ENCODE results near the gene ENHO.
"Not testable (repeated sequence)": the region's sequence is repeated elsewhere in the genome, so short reads cannot be mapped to it uniquely, and the experiment has no call there.

Gene ENHO

DNA sequence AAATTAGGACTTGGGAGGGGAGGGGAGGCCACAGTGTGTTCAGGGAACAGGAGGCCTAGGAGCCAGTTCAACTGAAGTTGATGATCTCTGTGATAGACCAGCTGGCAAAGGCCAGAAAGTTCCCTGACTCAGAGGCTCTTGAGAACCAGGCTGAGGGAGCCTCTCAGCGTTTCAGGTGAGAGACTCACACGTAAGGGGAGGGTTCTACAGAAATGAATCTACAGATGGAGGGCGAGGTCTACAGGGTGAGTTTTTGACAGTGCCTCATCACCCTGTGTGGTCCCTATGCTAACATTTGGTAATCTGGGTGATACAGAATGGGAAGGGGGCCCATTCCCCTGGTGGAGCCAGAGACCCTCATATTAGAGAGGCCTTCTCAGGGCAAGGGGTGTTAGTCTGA is 32.0 kb downstream of the ENHO start:
- H3K36me3 Mint-ChIP-seq, result no peaks in the 10 kb centered on the region
- H3K4me3 Mint-ChIP-seq, result no peak overlapping the region
- no peaks in the 10 kb centered on the region for H3K4me1 Mint-ChIP-seq

DNA sequence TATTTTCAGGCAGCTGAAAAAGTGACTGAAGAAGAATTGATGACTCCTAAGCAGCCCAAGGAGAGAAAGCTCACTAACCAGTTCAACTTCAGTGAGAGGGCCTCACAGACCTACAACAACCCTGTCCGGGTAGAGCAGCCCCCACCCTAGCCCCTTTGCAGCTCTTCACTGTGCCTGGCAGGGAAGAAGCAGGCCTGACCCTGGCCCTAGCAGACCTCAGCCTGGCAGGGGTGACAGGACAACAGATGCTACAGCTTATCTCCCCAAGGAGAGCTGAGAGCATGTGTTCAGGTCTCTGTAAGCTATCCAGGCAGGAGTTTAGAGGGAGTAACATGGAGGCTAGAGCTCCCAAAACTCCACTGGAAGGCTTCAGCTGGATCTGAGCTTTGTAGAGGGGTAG is 32.4 kb downstream of the ENHO start:
- Mint-ChIP-seq H3K4me3 (no peak overlapping the region), H3K36me3 (no peaks in the 10 kb centered on the region), H3K27ac (no peak overlapping the region), H3K4me1 (no peaks in the 10 kb centered on the region), H3K27me3 (peaks cover 8% of the 10 kb centered on the region), H3K9me3 (no peaks in the 10 kb centered on the region)

More for the DNA sequence above, 32.0 kb downstream of the ENHO start:
- Mint-ChIP-seq H3K9me3 (no peaks in the 10 kb centered on the region), H3K27ac (no peak overlapping the region), H3K27me3 (peaks cover 8% of the 10 kb centered on the region)

- peaks cover 3% of the 10 kb centered on the region for H3K27me3 Mint-ChIP-seq
- no peaks in the 10 kb centered on the region for H3K36me3 Mint-ChIP-seq
- no peaks in the 10 kb centered on the region for H3K9me3 Mint-ChIP-seq
- no peak overlapping the region for H3K27ac Mint-ChIP-seq
- no peaks in the 10 kb centered on the region for H3K4me1 Mint-ChIP-seq
- no peak overlapping the region for H3K4me3 Mint-ChIP-seq
Measured at GRCh38 chr9:34486572-34486971, 36.2 kb downstream of the ENHO start.

- no peak overlapping the region for H3K4me3 Mint-ChIP-seq
- H3K4me1 Mint-ChIP-seq, result no peaks in the 10 kb centered on the region
- H3K36me3 Mint-ChIP-seq, result no peaks in the 10 kb centered on the region
- peaks cover 3% of the 10 kb centered on the region for H3K27me3 Mint-ChIP-seq
- no peak overlapping the region for H3K27ac Mint-ChIP-seq
- H3K9me3 Mint-ChIP-seq, result no peaks in the 10 kb centered on the region
Measured at GRCh38 chr9:34485822-34486221, 37.0 kb downstream of the ENHO start.

- H3K36me3 Mint-ChIP-seq, result no peaks in the 10 kb centered on the region
- H3K4me1 Mint-ChIP-seq, result no peaks in the 10 kb centered on the region
- no peaks in the 10 kb centered on the region for H3K9me3 Mint-ChIP-seq
- H3K4me3 Mint-ChIP-seq, result no peak overlapping the region
- no peak overlapping the region for H3K27ac Mint-ChIP-seq
- H3K27me3 Mint-ChIP-seq, result peaks cover 3% of the 10 kb centered on the region
Measured at GRCh38 chr9:34484678-34485077, 38.1 kb downstream of the ENHO start.

- not testable (repeated sequence) for H3K9me3 Mint-ChIP-seq, H3K4me1 Mint-ChIP-seq, H3K27me3 Mint-ChIP-seq, H3K36me3 Mint-ChIP-seq, H3K27ac Mint-ChIP-seq, H3K4me3 Mint-ChIP-seq
Measured at GRCh38 chr9:34482746-34483145, 40.0 kb downstream of the ENHO start.

DNA sequence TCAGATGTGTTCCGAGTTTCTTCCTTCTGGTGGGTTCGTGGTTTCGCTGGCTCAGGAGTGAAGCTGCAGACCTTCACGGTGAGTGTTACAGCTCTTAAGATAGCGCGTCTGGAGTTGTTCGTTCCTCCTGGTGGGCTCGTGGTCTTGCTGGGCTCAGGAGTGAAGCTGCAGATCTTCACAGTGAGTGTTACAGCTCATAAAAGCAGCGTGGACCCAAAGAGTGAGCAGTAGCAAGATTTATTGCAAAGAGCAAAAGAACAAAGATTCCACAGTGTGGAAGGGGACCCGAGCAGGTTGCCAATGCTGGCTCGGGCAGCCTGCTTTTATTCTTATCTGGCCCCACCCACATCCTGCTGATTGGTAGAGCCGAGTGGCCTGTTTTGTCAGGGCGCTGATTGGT is 41.2 kb downstream of the ENHO start:
- not testable (repeated sequence) for H3K27me3 Mint-ChIP-seq, H3K27ac Mint-ChIP-seq, H3K4me3 Mint-ChIP-seq, H3K36me3 Mint-ChIP-seq, H3K4me1 Mint-ChIP-seq, H3K9me3 Mint-ChIP-seq

- no peak overlapping the region for H3K27ac Mint-ChIP-seq
- H3K4me3 Mint-ChIP-seq, result no peak overlapping the region
- no peaks in the 10 kb centered on the region for H3K36me3 Mint-ChIP-seq
- no peaks in the 10 kb centered on the region for H3K9me3 Mint-ChIP-seq
- no peaks in the 10 kb centered on the region for H3K4me1 Mint-ChIP-seq
- H3K27me3 Mint-ChIP-seq, result peaks cover 5% of the 10 kb centered on the region
Measured at GRCh38 chr9:34479431-34479866, 43.3 kb downstream of the ENHO start.

GRCh38 chr9:34477541-34477940 is 45.2 kb downstream of the ENHO start:
- H3K36me3 Mint-ChIP-seq, result no peaks in the 10 kb centered on the region
- H3K27ac Mint-ChIP-seq, result no peak overlapping the region
- no peak overlapping the region for H3K4me3 Mint-ChIP-seq
- H3K4me1 Mint-ChIP-seq, result no peaks in the 10 kb centered on the region
- peaks cover 5% of the 10 kb centered on the region for H3K27me3 Mint-ChIP-seq
- H3K9me3 Mint-ChIP-seq, result no peaks in the 10 kb centered on the region

- Mint-ChIP-seq H3K4me1 (no peaks in the 10 kb centered on the region), H3K4me3 (no peak overlapping the region), H3K27ac (no peak overlapping the region), H3K36me3 (no peaks in the 10 kb centered on the region), H3K27me3 (peaks cover 5% of the 10 kb centered on the region), H3K9me3 (no peaks in the 10 kb centered on the region)
Measured at GRCh38 chr9:34475097-34475496, 47.7 kb downstream of the ENHO start.

All from activated naive CD4-positive, alpha-beta T cell treated with anti-CD3 and anti-CD28 coated beads, Interleukin-2, amount 50 U/mL, for 24 hours (primary cell).